Epithelial cell of esophagus (primary cell): ENCODE measurements around the gene EIF4G3.

ENCODE experiments used
- DNase-seq: peaks from one replicate; pipeline ENCODE4 v3.0.0; 2010; ENCODE audit warnings: low read depth
- H3K4me3 ChIP-seq: 2 replicates; pipeline ENCODE4 v1.5.1; 2011; ENCODE audit warnings: mild to moderate bottlenecking, low read length, control low read depth
- CTCF ChIP-seq: IDR thresholded peaks from 2 replicates; pipeline ENCODE4 v1.5.1; 2011; ENCODE audit warnings: low read depth, mild to moderate bottlenecking, low read length, control low read depth, inconsistent platforms; ENCODE audit not compliant: insufficient read depth; ENCODE audit errors: missing control alignments

Gene EIF4G3

GRCh38 chr1:21126324-21126723 lies 50.4 kb downstream of the EIF4G3 start:
- TF ChIP-seq CTCF: no peak
- DNase-seq: peak; percentile 19
- H3K4me3 ChIP-seq: no peak overlapping the region

- peak; percentile 64 for DNase-seq
- TF ChIP-seq CTCF: no peak
- H3K4me3 ChIP-seq: no peak overlapping the region
Measured at GRCh38 chr1:21124846-21125245, 51.9 kb downstream of the EIF4G3 start.

- no peak for TF ChIP-seq CTCF
- no peak for DNase-seq
Measured at GRCh38 chr1:21123287-21123948, 53.3 kb downstream of the EIF4G3 start.

GRCh38 chr1:21121764-21122471 lies 54.8 kb downstream of the EIF4G3 start:
- no peak for TF ChIP-seq CTCF
- no peak for DNase-seq
- H3K4me3 ChIP-seq: no peak overlapping the region

More at GRCh38 chr1:21123287-21123948, 53.3 kb downstream of the EIF4G3 start:
- H3K4me3 ChIP-seq: no peak overlapping the region

GRCh38 chr1:21118167-21118566 lies 58.5 kb downstream of the EIF4G3 start:
- DNase-seq: no peak
- no peak for TF ChIP-seq CTCF
- H3K4me3 ChIP-seq: no peak overlapping the region

GRCh38 chr1:21117597-21118001 lies 59.1 kb downstream of the EIF4G3 start:
- no peak for TF ChIP-seq CTCF
- no peak overlapping the region for H3K4me3 ChIP-seq
- no peak for DNase-seq
